Dermis blood vessel endothelial cell (primary cell): ENCODE data around the gene AKNA. TPM values are rescaled to one million over a fixed set of nuclear protein-coding genes. Genes with fewer than 3 reads are reported as not detected.

Source experiments
- DNase-seq: peaks from one replicate; pipeline ENCODE4 v3.0.0; 2010
- total RNA-seq: library from RNA; depleted of rRNA; stranded (reverse); fragments of >200 nt; gene quantifications from 2 replicates; pipeline ENCODE4 v1.2.3, GENCODE V29; 2014

AKNA gene
- total RNA-seq, 1 donor from 2014 or later, result 3.6 TPM

DNA sequence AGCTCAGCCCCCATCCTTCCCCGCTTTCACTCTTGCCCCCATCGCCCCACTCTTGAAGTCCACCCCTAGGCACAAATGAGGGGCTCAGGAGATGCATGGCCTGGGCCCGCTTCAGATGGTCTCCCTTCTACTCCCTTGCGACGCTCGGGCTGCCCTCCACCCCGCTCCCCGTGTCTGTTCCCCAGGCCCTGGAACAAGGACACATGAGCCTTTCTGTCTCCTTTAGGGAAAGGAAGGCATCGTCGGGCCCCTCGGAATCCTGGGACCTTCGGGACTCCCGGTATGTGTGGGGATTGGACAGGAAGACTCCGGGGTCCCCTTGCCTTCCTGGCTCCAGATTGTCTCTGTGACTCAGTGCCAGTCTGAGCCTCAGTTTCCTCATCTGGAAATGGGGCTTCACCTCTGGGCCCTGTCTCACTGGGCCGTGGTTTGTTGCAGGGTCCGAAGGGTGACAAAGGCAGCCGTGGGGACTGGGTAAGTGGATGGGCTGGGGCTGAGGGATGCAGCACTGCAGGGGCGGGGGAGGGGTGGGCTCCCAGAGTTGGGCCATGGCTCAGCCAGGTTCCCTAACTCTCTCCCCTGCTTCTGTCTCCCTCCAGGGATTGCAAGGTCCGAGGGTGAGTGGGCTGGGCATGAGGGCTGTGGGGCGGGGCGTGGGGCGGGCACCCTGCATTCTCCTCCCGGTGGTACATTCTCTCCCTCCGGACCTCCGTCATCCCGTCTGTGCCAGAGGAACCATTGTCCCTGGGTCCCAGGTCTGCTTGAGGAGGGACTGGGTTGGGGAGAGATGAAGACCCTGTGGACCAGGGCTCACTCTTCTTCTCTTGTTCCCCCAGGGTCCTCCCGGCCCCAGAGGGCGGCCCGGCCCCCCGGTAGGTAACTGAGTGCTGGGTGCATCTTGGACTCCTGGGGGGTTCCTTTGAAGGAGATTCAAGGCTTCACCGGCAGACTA lies 86.7 kb downstream of the AKNA start:
- no peak for DNase-seq

DNA sequence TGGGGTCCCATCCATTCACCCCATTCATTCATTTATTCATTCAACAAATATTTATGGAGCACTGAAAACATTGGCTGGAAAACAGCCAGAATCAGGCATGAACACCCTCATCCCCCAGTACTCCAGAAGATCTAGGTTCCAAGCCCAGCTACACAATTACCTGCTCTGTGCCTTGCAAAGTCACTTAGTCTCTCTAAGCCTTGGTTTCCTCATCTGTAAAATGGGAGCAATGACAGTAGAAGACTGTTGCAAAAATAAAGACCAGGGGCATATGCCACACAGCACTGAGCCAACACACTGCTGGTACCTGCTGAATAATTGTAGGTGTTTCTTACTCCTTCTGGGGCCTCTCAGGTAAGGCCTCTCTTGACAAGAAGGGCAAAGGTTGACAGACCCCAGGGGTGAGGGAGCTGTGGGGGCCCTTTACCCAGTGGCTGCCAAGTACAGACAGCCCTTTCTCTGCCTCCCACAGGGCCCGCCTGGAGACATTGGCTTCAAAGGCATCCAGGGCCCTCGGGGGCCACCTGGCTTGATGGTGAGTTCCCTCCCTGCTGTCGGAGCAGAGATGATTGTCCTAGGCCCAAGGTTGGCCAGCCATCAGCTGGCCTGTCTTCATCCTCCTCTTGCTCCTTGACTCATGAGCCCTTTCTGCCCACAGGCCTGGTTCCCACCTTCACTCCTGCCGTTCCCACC lies 87.5 kb downstream of the AKNA start:
- DNase-seq, result no peak

DNA sequence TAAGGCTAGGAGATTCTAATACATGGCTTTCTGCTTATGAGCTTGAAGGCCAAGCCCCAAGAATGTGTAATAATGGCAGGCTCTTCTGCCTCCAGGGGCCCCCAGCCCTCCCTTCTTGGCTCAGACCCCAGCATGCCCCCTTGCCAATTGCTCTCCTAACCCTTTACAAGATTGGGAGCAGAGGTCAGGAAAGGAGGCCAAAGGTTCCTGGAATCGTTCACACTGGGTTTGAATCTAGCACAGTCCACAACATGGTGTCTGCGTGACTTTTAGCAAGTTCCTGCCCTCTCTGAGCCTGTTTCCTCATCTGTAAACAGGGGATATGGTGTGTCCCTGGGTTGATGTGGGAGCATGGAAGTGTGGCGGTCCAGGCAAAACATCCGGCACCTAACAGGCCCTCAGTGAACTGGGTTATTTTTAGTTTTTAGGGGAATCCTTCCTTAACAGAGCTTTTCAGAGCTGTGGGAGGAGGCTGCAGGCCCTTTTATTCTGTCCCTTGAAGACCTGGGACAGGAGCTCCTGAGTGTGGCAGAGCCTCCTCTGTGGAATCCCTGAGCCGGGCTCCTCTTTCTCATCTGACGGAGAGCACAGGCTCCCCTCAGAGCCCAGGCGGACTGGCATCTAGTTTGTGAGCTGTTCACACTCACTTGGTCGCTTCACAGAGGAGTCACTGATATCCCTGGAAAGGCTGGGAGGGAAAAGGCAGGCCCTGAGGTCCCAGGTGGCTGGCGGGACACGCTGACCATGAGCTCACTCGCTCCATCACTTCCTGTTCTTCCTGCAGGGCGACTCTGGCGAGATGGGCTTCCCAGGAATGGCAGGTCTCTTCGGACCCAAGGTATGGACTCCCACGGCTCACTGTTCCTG lies 88.3 kb downstream of the AKNA start:
- peak; percentile 15 for DNase-seq

DNA sequence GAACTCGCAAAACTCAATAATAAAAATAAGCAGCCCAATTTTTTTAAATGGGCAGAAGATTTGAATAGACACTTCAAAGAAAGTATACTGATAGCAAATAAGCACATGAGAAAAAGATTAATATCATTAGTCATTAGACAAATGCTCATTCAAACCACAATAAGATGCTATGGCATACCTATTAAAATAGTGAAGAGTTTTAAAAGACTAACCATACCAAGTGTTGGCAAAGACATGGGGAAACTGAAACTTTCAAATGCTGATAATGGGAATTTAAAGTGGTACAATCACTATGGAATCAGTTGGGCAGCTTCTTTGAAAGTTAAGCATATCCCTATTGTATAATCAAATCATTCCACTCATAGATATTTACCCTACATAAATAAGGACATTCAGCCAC lies 91.4 kb downstream of the AKNA start:
- DNase-seq, result no peak

DNA sequence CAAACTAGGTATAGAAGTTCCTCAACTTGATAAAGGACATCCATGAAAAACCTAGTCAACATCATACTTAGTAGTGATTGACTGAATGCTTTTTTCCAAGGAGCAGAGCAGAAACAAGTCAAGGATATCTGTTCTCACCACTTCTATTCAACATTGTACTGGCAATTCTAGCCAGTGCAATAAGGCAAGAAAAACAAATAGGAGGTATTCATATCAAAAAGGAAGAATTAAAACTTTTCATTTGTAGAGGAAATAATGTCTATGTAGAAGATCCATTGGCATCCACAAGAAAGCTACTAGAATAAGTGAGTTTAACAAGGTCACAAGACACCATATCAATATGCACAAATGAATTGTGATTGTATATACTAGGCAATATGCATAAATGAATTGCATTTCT lies 93.1 kb downstream of the AKNA start:
- DNase-seq, result no peak

DNA sequence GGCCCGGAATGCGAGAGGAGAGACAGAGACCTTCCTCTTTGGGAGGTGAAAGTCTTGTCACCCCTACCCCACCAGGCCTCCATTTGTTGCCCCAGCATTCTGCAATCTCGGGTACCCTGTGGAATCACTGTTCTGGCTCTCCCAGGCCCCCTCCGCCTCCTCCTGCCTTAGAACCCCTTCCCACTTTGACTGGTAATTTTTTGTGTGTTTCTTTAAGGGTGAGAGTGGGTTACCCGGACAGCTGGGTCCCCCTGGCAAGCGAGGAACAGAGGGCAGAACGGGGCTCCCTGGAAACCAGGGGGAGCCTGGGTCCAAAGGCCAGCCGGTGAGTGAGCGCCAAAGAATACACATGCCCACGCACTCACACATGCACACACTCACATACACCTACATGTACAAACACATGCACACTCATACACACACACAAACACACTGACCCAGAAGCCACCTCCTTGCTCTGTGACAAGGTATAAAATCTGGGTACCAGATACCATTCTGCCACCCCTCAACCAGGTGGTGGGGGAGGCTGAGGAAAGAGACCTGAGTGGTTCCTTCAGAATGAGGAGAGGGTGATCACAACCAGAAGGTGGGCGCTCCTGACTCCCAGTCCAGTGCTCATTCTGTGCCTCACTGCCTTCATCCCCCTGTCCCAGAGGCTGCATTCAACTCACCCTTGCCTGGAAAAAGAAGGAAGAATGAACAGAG lies 95.7 kb downstream of the AKNA start:
- no peak for DNase-seq

DNA sequence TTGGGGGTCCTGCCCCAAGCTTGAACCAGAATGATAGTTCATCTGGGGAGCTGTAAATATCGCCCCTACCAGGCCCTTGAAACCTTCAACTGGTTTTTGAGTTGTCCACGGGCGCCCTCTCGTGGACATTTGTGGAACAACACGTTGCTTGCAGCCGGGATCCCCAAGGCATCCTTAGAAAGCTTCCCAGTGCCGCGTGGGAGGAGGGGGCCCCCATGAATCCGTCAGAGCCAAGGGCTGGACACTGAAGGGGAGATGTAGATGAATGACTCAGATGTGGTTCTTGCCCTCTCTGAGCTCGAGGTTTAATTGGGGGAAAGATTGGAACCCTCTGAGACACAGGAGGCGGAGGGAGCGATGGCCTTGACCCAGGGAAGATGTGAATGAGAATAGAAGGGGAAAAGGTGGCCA lies 96.7 kb downstream of the AKNA start:
- peak; percentile 82 for DNase-seq

DNA sequence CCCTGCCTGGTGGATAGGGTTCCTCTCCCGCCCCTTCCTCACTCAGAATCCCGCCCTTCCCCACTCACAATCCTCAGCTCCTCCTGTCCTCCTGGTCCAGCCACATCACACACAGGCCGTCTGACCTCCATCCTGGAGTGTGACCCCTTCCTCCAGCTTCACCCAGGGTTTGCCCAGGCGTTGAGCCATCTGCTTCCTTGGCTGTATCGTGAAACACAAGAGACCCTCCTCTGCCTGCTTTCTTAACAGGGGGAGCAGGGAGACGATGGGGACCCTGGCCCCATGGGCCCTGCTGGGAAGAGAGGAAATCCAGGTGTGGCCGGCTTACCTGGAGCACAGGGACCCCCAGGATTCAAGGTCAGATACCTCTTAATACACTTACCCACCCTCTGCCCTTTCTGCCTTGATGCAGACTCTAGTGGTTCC lies 97.2 kb downstream of the AKNA start:
- no peak for DNase-seq

DNA sequence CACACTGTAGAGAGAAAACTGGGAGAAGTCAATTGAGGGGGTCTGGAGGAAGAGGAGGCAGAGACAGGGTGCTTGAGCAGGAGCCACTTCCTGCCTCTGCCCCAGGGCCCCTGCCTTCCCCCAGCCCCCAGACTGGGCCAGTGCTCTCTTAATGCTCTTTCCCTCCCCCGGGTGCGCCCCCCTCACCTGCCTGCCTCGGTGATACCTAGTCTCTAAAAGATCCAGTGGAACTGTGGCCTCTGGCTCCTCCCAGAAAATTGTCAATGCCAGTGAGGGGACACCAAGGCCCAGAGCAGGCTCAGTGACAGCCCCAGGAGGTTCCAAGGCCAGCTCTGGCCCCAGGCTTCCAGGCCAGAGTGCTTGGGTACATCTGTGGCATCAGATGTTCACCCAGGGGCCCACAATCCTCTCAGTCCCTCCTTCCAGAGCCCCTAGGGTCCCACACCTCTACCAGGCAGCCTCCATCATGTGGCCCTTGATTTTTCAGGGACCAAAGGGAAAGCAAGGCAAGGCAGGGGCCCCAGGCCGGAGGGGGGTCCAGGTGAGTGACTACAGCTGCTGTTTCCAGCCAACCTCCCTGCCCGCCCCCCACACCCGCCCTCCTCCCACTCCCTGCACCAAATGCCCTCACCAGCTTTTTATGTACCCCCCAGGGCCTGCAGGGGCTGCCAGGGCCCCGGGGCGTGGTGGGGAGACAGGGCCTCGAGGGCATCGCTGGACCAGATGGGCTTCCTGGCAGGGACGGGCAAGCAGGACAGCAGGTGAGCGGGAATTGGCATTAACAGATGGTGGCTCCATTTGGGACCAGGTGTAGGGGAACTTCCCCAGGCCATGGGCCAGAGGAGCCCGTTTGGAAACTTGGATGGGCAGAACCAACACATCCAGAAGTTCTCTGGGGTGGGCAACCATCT lies 98.0 kb downstream of the AKNA start:
- no peak for DNase-seq

DNA sequence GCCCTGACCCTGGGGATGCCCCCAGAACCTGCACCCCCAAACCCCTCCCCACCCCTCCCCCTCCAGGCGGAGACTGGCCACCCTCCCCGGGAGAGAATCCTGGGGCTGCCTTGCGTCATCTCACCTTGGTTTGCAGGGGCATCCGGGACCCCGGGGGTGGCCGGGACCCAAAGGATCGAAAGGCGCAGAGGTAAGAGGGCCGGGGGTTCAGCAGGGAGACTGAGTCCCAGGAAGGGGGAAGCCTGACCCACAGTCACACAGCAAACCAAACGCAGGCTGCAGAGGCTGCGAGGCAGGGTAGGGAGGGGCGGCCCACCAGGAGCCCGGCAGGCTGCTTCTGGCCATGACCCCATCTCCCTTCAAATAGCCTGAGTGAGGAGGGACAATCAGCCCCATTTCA lies 98.7 kb downstream of the AKNA start:
- DNase-seq, result no peak

DNA sequence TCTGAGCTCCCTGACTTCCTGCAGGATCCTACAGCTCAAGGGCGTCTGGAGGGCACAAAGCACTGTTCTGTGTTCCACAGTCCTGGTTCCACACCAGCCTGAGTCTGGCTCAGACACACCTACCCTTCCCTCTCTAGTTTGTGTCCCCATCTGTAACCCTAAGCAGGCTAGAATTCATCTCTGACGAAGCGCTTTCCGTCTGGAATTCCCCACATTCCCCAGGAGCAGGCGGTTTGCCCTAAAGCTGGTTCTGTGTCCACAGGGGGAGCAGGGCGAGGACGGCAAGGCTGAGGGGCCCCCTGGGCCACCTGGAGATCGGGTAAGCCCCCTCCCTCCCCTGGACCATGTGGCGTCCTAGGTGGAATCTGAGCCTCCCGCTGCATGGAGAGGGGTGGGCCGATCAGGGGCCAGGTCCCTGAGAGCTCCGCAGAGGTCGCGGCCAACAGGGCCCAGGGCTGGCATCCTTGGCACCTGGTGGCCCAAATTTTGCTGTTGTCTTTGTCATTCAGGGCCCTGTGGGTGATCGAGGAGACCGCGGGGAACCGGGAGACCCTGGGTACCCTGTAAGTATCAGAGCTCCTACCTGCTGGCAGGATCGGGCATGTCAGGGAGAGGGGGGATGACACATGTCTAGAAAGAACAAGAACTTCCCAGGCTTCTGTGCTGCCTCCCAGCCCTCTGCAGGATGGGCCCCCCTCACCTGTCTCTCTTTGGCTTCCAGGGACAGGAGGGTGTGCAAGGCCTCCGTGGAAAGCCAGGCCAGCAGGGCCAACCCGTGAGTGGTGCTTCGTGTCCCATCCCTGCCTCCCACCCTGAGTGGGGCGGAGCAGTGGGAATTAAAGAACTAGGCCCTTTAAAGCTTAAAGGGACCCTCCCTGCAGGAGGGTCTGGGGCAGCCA lies 99.3 kb downstream of the AKNA start:
- DNase-seq, result peak; percentile 39

DNA sequence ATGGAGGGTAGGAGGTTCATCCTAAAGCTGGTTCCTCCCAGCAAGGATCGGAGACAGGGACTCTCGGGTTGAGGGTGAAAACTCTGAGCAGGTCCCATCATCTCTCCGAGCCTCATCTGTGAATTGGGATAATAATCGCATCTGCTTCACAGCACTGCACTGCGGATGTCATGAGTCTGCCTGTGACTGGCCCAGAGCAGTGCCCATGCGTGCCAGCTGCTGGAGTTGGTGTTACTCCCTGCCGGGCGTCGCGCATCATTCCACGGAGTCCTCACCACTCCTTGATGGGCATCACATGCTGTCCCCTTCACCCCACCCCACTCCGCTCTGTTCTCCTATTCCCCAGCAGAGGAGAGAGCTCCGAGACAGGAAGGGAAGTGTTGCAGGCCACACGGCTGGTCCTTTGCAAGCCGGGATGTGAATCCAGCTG lies 100.0 kb downstream of the AKNA start:
- no peak for DNase-seq

DNA sequence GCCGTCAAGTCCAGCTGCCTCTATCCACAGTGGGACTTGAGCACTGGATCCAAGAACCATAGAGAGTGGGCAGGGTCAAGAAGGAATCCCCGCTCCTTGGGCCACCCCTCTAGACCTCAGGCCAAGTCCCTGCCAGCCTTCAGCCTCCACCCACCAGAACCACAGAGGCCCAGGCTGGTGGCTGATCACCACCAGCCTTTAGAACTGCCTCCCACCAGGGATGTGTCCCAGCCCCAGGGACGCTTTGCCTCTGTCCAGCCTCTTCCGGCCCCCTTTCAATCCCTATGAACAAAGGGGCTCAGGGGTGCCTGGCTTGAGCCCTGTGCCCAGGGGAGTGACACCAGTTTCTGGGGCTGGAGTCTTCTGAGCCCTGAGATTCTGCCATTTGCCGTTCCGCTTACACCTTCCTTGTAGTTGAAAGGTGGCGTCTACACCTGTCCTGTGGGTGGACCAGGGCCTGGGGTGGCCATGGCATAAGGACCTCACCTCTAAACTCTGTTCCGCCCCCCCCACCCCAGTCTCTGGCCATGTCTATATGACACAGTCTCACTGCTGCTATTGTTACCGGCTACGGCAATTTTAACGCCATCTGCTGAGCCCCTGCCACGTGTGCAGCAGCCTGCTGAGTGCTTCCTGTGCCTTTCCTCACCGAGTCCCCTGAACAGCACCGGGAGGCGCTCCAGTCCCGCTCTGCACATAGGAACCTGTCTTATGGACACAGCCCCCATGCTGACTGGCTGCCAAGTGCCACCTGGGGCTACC lies 100.6 kb downstream of the AKNA start:
- no peak for DNase-seq

DNA sequence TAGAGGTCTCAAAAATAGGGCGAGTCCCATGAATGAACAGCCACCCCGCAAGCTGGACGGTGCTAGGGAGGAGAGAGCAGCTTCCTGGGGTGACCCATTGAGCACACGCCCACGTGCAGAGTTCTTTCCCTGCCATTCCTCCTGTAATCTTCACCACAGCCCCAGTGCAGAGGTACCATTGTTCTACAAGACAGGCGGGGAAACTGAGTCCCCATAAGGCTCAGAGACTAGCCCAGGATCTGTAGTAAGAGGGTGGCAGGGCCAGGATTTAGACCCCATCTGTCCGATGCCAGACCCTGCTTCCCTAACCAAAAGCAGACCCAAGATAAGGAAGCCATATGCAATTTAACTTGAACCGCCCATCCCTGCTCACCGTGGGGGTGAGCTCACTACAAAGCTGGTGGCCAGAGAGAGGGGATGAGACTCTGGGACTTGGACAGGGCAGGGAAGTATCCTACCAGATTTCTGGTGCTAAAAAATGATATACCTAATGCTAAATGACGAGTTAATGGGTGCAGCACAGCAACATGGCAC lies 101.6 kb downstream of the AKNA start:
- DNase-seq, result no peak

DNA sequence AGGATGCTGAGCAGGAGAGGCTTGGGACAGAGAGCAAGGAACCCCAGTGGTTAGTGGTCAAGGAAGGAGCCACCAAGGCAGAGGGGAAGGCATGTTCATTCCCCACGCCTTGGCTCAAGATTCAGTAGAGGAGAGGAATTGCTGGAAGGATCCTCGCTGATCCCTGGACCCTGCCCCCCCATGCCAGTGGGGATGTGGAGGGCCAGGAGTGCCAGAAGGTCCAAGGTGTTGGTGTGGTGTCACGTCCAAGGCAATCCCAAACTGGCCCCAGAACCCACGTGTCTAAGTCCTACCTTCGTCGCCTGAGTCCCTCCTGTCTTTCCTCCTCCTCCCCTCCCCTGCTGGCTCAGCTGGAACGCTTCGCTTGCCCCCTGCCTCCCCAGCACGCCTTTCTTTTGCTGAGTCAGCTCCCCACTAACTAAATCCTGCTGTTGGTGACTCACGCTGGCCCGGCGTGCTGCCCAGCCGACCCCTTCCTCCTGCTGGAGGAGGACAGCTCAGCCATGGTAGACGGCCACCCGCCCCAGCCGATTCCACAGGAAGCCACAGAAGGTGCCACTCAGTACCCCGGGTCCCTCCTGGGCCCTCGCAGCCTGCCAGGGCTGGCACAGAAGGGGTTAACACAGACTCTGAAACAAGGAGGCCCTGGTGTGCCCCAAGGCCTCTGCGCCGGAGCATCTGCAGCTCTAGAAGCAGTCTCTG lies 102.5 kb downstream of the AKNA start:
- DNase-seq, result peak; percentile 71

DNA sequence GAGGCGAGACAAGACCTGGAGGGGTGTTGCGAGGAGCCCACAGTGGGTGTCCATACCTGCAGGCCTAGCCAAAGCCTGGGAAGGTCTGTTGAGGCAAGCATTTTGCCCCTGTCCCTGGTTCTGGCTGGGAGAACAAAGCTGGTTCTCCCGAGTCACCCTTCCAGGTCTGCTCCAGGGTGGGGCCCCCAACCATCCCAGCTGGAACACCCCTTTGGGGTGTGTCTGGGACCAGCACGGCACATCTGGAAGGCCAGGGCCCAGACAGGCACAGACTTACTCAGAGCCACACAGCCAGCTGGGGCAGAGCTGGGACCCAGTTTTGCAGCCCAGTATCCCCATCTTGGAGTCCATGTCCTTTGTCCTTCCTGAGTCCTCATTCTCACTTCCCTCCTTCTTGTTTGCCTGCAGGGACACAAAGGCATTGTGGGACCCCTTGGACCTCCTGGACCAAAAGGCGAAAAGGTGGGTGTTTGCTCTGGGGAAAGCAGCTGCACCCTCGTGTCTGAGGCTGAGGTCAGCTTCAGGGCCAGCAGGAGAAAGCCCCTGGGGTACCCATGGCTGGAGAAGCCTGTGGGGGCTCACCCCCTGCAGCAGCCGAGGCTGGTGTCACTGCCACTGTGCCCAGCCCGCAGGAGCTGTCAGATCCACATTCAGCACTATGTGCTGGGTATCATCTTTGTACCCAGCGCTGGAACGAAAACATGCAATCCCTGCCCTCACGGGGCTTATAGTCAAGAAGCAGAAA lies 103.3 kb downstream of the AKNA start:
- DNase-seq, result no peak
